HG03521 (cell line): Measurements from ENCODE around the gene PSENEN.

Source experiments
- ATAC-seq: cut with Tn5 transposase; IDR thresholded peaks from one replicate; pipeline ENCODE4 v1.9.1; 2021; ENCODE audit warnings: mild to moderate bottlenecking, moderate library complexity; ENCODE audit not compliant: unreplicated experiment

Gene PSENEN

GRCh38 chr19:35733180-35734125 lies 12.0 kb upstream of the PSENEN start:
- no peak for ATAC-seq

GRCh38 chr19:35734273-35734672 lies 11.2 kb upstream of the PSENEN start:
- ATAC-seq, result no peak

DNA sequence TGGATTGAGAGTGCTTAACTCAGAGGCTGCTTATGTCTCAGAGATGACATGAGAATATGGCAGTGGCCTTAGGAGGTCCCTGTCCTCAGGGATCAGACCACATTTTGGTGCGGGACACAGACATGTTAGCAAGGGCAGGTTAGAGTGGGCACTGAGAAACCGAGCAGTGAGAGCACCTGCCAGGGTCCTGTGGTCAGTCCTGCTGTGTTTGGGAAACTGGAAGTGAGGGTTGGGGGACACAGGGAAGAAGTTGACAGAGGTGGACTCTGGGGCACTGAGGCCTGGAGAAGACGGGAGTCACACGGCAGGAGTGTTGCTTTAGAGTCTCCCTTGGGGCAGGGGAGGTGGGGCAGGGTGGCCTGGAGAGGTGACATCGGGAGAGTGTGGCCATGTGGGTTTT lies 10.6 kb upstream of the PSENEN start:
- no peak for ATAC-seq

GRCh38 chr19:35736913-35737886 lies 8.3 kb upstream of the PSENEN start:
- ATAC-seq, result no peak

- no peak for ATAC-seq
These were observed 7.2 kb upstream of the PSENEN start for GRCh38 chr19:35738021-35738886.

- no peak for ATAC-seq
These were observed 6.6 kb upstream of the PSENEN start for GRCh38 chr19:35738887-35739229.

- no peak for ATAC-seq
These were observed 6.0 kb upstream of the PSENEN start for GRCh38 chr19:35739275-35740107.

GRCh38 chr19:35740108-35740422 lies 5.4 kb upstream of the PSENEN start:
- peak; percentile 5 for ATAC-seq

GRCh38 chr19:35740423-35741202 lies 4.8 kb upstream of the PSENEN start:
- ATAC-seq, result peak; percentile 46

DNA sequence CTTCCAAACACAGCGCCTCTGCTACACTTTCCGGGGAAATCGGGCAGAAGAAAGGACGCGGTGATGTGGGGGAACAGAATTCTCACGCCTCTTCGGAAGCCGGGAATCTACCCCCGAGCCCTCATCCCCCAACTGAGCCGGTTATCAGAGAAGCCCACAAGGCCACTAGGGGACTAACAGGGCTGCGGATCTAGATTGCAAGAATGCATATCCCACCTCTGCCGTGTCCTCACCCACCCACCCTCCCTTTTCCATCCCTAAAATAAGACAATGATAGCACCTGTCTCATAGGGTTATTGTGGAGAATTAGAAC lies 4.3 kb upstream of the PSENEN start:
- no peak for ATAC-seq

DNA sequence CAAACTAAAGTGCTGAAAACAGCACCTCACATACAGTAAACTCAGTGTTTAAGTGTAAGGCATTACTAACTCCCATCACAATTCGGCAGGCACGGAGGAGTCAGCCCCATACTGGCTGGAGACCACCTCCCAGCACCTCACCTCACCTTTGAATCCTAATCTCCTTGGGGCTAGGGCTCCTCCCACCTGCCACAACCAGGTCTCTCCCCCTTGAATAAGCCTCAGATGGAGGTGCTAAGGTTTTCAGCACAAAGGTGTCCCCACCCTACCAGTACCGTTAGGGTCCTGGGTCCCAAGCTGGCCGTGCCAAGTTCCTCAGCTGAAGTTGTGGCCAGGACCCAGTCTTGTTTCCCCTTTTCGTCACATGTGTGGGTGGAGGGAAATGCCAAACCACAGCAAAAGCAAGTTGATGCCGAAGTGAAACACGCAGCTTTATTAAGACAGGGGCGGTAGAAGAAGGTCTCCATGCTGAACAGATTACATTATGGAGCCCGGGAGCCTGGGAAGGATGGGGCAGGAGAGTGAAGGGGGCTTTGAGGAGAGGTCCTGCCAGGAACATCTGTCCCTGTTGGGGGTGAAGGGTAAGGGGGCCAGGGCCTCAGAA lies 3.2 kb upstream of the PSENEN start, which contains the start of gene IGFLR1:
Gene IGFLR1 (minus strand): TSS at position 332 of the 604 bp plus-strand sequence. CDS start 1,272 bp downstream, outside the sequence.
- no peak for ATAC-seq

DNA sequence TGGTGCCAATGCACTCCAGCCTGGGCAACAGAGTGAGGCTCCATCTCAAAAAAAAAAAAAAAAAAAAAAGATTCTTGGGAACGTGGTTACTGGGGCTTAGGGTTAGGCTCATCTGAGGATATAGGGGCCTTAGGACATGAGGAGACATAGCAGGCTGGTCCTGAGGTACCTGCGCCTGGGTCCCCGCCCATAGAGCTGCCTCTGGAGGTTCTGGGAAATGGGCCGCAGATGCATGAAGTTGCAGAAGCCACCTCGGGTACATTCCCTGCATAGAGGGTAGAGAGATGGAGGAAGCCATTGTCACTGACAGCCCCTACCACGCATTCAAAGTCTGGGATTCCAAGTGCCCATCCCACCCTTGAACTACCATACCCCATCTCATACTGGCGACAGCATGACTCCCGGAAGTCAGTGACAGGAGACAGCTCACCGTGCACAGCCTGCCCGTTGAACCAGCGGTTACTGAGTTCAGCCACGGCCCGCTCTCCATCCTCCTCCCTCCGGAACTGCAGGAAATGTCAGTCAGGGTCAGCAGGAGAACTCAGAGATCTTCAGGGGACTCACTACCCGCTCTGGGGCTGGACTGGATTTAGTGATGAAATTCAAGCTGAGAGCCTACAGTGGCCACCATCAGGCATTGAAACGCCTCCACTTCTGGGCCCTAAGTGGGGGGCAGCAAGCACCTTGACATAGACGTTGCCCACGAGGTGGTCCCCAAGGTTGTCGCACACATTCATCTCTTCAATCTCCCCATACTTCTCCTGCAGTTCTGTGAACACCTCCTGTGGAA lies 1.6 kb upstream of the PSENEN start:
- ATAC-seq, result no peak

GRCh38 chr19:35744430-35745327 lies 772 bp upstream of the PSENEN start:
- peak; percentile 30 for ATAC-seq

DNA sequence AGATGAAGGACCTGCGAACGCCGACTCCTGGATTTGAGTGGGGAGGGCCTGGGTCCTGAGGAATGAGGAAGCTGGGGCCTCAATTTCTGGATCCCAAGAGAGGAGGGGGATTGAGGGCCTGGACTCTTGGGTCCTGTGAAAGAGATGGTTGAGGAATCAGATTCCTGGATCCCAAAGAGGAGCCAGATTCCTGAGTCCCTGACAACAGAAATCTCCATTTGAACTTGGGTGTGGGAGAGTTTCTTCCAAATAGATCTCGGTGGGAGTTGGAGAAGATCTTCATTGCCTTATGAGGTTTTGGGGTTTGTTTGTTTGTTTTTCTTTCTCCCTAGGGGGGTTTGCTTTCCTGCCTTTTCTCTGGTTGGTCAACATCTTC lies 624 bp downstream of the PSENEN start:
- ATAC-seq, result no peak

GRCh38 chr19:35746531-35746930 lies 1.1 kb downstream of the PSENEN start:
- no peak for ATAC-seq

DNA sequence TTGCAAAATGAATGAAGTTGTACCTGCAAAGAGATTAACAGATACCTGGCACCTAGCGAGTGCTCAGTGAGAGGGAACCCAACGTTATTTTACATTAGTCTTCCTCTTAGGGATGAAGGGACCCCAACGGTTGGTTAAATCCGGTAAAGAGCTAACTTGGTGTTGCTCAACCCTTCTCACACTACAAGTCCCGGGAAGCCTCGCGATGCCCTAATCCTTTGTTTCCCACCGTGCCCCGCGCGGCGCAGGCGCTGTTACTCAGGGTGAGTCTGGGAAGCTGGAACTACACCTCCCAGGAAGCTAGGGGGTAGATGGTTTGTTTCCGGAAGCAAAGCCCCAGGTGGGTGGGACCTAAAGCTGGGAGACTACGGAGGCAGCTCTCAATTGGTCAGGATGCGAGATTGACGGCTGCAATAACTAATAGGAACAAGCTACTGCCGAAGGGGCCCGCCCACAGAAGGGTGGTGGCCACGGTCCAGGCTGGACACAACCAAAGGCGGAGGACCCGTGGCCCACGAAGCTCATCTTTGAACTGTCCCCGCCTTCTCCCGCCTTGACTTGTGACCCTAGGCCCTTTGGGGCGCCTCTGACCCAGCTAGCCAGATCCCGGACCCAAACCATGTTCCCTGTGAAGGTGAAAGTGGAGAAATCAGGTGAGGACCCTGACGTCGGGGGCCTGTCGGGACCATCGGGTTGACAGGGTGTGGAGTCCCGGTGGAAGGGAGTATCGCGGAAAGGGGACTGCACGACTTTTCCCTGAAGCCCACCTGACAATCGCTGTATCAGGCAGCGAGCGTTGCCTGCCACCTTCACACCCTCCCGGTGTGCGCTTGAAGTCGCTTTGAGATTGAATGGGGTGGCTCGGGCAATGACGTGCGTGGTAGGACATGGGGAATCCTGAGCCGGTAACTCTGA lies 2.9 kb downstream of the PSENEN start, which contains the start of gene LIN37:
Gene LIN37 (plus strand): TSS at position 471 of the 915 bp plus-strand sequence. CDS start 149 bp downstream, at position 620.
- peak; percentile 67 for ATAC-seq
